HG03066 (cell line): ENCODE measurements around the gene SETD1B.
"Not testable (repeated sequence)": the region's sequence is repeated elsewhere in the genome, so short reads cannot be mapped to it uniquely, and the experiment has no call there.

Experiments used
- ATAC-seq: cut with Tn5 transposase; IDR thresholded peaks from one replicate; pipeline ENCODE4 v1.9.1; 2021; ENCODE audit warnings: low read depth; ENCODE audit not compliant: unreplicated experiment

Gene SETD1B

GRCh38 chr12:121779422-121779895, 24.4 kb upstream of the SETD1B start:
- ATAC-seq, result no peak

DNA sequence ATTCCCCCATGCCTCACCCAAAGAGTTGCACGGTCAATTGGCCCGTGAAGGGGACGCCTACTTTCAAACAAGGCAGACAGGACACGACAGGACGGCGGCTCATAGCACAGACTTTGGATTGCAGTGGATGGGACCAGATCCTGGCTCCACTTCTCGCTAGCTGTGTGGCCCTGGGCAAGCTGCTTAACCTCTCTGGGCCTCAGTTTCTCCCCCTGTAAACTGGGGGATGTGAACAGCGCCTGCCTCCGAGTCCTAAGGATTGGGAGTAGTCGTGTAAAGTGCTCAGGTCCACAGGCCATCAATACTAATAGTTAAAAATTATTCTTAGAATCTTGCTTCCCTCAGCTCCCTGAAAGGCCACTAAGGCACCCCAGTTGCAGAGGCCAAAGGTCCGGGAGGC, 23.4 kb upstream of the SETD1B start:
- no peak for ATAC-seq

GRCh38 chr12:121781484-121781997, 22.3 kb upstream of the SETD1B start:
- ATAC-seq, result no peak

DNA sequence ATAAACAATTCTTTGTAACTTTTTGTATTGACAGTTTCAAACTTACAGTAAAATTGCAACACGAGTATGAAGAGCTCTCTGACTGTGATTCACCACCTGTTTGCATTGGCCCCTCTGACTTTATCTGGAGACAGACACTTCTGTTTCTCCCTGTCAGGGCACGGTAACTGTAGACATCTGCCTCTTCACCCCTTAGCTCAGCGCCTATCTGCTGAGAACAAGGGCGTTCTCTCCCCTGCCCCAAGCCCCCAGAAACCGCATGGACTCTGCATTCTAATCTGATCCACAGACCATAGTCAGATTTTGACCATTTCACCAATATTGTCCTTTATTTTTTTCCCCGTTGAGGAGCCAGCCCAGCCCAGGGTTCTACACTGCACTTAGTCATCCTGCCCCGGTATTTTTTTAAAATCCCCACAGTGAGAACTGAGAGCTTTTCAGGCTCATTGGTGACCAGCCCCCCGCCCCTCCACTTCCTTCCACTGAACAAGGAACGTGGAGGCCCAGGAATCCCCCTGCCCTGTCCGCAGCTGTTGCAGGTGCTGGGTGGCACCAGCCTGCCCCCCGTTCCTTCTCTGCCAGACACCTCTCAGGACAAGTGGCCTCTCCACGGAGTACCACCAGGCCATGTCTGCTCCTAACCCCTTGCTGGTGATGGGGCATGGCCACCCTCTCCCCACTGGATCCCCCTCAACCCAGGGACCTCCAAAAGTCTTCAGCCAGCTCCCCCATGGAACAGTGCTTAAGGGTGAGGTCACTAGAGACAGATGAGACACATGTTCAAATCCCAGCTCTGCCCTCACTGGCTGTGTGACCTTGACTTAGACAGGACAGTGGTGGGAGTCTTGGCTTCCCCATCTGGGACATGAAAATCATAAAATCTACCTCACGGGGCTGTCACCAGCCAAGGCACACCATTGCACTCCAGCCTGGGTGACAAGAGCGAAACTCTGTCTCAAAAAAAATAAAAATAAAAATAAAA, 21.5 kb upstream of the SETD1B start:
- no peak for ATAC-seq

- no peak for ATAC-seq
Measured at GRCh38 chr12:121783766-121784165, 20.0 kb upstream of the SETD1B start.

DNA sequence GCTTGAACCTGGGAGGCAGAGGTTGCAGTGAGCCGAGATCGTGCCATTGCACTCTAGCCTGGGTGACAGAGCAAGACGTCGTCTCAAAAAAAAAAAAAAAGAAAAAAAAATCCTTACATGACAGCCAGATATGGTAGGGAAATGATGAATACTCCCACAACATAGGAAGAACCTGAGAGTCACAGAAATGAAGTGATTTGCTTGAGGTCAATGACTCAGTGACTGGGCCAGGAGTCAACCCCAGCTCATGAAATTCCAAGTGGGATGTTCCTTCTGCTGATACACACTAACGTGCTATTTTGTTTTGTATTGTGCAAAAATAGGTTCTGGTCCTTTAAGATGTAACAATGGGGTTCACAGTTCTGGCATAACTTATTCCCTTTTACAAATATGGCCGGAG, 19.3 kb upstream of the SETD1B start:
- ATAC-seq, result no peak

DNA sequence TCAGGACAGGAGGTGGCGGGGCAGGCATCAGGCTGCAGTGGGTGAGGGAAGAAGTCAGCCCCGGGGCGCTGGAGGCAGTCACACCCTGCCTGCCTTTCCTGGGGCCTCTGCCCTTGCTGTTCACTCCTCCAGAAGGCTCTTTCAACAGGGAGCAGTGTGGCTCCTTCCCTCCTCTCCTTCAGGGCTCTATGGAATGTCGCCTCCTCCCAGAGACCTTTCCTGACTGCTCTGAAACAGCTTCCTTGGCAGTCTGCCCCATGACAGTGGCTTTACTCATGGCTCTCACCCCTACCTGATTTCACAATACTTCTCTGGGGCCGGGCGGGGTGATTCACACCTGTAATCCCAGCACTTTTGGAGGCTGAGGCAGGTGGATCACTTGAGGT, 17.4 kb upstream of the SETD1B start:
- ATAC-seq, result no peak

DNA sequence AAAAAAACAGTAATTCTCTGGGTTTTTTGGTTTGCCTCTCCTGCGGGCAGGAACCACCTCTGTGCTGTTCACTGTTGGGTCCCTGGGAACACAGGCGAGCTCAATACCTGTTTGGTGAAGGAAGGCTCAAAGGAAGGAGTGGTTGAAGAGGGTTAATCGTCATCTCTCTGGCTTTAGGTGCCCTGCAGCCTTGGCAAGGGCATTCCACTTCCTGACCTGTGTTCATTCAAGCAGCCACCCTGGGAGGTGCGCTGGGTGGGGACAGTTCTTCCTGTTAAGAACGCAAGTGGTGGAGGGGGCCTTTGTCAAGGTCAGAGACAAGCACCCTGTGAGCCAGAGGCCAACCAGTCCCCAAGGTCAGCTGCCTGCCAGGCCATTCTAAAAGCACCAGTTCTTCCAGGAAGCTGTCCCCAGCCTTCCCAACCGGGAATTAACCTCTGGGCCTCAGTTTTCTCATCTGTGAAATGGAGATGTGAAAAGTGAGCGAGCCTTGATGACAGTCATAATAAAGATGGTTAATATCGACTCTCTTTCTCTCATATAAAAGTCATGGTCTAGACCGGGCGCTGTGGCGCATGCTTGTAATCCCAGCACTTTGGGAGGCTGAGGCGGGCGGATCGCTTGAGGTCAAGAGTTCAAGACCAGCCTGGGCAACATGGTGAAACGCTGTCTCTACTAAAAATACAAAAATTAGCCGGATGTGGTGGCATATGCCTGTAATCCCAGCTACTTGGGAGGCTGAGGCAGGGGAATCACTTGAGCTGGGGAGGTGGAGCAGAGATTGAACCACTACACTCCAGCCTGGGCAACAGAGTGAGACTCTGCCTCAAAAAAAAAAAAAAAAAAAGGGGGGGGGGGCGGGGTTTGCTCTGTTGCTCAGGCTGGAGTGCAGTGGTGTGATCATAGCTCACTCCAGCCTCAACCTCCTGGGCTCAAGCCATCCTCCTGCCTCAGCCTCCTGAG, 16.5 kb upstream of the SETD1B start:
- ATAC-seq, result no peak

DNA sequence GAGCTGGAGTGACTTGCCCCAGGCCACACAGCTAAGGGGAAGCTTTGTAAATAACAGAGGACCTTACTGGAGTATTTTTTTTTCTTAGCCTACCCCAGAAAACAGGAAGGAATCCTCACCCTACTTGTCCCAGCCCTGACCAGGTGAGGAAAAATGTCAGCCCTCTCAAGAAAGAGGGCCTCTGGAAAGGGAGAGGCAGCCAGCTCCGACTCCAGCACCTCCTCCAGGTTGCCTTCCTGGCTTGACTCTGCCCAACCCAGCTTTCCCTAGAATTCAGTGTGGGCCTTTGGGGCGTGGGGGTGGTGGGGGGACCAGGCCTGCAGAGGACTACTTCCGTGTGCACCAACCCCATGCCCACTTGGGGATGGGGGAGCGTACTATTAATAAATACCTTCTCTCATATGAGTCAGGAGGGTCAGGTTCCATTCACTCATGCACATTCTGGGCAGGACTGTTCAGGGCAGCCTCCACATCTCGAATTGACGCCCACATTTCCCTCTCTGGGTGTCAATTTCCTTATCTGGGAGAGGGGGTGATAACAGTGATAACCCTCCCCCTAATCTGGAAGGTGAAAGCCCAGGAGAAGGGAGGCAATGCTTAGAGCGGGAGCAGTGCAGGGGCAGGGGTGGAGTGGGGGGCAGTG, 15.5 kb upstream of the SETD1B start:
- no peak for ATAC-seq

DNA sequence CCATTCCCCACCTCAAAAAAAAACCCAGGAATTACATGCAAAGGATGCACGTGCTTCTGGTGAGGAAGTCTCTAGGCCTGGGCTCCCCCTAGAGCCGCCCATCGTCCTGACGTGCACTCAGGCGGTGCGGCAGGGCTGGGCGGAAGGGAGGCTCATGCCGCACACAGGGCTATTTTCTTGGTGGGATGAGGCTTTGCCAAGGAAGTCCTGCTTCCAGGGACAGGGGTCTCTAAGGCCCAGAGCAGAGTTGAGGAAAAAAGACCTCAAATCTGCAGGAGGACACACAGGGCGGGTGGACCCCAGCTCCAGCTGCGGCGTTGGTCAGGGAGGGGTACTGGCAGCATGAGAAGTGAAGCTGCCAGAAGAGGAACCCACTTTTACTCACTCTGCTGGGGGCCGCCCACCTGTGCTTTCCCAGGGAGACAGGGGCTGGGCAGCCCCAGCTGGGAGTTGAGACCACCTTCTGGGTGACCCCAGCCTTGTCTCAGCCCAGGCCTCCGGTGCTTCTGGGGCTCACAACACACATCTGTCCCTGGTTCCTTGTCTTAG, 14.5 kb upstream of the SETD1B start:
- ATAC-seq, result no peak

- ATAC-seq, result peak; percentile 43
Measured at GRCh38 chr12:121789800-121790728, 13.7 kb upstream of the SETD1B start.

DNA sequence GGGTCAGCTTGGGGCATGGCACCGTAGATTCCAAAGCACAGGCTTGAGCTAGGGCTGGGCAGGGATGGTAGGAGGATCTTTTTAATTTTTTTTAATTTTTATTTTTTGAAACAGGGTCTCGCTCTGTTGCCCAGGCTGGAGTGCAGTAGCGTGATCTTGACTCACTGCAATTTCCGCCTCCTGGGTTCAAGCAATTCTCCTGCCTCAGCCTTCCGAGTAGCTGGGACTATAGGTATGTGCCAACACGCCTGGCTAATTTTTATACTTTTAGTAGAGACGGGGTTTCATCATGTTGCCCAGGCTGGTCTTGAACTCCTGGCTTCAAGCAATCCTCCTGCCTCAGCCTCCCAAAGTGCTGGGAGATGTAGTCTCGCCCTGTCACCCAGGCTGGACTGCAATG, 13.0 kb upstream of the SETD1B start:
- ATAC-seq, result not testable (repeated sequence)

- ATAC-seq, result no peak
Measured at GRCh38 chr12:121791671-121792551, 11.9 kb upstream of the SETD1B start.

- no peak for ATAC-seq
Measured at GRCh38 chr12:121792607-121793439, 11.0 kb upstream of the SETD1B start.

DNA sequence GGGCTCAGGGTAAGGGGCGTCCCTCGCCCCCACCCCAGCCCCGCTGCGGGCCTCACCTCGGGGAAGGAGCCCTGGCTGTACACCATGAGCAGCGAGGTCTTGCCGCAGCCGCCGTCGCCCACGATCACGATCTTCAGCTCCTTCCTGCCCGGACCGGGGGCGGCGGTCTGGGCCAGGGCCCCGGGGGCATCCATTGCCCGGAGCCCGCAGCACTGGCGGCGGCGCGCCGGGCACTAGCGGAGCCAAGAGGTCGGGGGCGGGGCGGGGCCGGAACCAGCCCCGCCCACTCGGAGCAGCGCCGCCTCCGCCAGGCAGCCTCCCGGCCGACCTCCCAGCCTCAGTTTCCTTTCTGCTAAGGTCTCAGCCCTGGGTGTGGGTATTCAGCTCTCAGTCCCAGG, 10.4 kb upstream of the SETD1B start, which contains the start of gene RHOF:
Gene RHOF, minus strand, starts transcription at position 249 of the 398 bp plus-strand sequence. Its CDS starts 55 bp downstream, at position 194.
- peak; percentile 16 for ATAC-seq

DNA sequence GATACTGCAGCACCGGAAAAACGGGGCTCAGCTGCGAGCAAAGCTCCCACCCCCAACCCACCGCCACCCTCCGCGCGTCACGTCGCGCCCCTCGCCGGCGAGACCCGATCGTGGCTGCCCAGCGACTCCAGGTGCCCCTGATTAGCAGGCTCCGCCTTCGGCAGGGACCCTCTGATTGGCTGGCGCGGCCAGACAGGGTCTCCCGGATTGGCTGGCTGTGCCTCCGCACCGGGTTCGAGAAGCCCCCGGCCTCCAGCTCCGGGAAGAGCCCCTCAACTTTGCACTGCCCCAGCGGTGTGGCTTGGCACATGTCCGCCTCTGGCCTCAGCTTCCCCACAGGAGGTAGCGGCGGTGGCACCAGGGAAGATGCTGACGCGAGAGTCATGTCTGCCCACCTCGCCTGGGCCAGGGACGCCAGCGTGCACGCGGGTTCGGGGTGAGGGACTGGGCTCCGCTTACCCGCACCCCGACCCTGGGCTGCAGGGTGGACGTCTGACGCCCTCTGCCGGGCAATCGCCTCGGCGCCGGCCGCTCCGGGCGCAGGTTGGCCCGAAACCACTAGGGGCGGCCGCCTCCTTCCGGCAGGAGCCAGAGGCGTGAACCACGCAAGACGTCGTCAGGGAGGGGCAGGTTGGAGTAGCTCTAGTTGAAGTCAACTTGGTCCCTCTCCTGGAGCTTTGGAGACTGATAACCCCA, 9.8 kb upstream of the SETD1B start:
- ATAC-seq, result peak; percentile 44
